ENCODE measurements around the gene PAIP1.

DNA sequence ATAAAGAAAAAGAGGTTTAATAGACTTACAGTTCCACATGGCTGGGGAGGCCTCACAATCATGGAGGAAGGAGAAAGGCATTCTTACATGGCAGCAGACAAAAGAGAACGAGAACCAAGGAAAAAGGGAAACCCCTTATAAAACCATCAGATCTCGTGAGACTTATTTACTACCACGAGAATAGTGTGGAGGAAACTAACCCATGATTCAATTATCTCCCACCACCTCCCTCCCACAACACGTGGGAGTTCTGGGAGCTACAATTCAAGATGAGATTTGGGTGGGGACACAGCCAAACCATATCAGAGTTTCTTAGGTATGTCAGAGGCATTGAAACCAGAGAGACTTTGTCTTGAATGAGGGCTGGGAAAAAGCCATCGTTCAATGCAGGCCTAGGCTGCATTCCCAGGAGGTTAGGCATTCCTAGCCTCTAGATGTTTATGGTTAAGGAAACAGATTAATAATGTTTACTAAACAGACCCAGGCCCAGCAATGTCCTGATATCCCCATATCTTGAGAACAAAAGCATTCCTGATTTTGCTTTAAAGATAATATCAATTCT lies 7.5 kb upstream of the PAIP1 start:
- TF ChIP-seq, protein P1, sequence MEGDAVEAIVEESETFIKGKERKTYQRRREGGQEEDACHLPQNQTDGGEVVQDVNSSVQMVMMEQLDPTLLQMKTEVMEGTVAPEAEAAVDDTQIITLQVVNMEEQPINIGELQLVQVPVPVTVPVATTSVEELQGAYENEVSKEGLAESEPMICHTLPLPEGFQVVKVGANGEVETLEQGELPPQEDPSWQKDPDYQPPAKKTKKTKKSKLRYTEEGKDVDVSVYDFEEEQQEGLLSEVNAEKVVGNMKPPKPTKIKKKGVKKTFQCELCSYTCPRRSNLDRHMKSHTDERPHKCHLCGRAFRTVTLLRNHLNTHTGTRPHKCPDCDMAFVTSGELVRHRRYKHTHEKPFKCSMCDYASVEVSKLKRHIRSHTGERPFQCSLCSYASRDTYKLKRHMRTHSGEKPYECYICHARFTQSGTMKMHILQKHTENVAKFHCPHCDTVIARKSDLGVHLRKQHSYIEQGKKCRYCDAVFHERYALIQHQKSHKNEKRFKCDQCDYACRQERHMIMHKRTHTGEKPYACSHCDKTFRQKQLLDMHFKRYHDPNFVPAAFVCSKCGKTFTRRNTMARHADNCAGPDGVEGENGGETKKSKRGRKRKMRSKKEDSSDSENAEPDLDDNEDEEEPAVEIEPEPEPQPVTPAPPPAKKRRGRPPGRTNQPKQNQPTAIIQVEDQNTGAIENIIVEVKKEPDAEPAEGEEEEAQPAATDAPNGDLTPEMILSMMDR (conservative IDR thresholded peaks at IDR 0.05; ENCODE audit: low read depth, low read length) = no peak
- no peak for TF ChIP-seq EZH2 (IDR thresholded peaks at IDR 0.05; ENCODE audit: borderline replicate concordance, low read depth, low read length, poor library complexity, severe bottlenecking)
